GM19463 (cell line): ENCODE data around the gene CFD.
"Not testable (repeated sequence)": the region's sequence is repeated elsewhere in the genome, so short reads cannot be mapped to it uniquely, and the experiment has no call there.

Experiments used
- ATAC-seq: cut with Tn5 transposase; IDR thresholded peaks from one replicate; pipeline ENCODE4 v1.9.1; 2021; ENCODE audit warnings: mild to moderate bottlenecking, moderate library complexity; ENCODE audit not compliant: unreplicated experiment

Gene CFD

GRCh38 chr19:870963-871401 lies 11.5 kb downstream of the CFD start:
- ATAC-seq, result no peak

GRCh38 chr19:871446-872265 lies 12.2 kb downstream of the CFD start:
- ATAC-seq, result no peak

GRCh38 chr19:872266-872951 lies 12.9 kb downstream of the CFD start:
- no peak for ATAC-seq

- ATAC-seq, result no peak
Measured at GRCh38 chr19:873084-873483, 13.6 kb downstream of the CFD start.

- ATAC-seq, result no peak
Measured at GRCh38 chr19:873561-874041, 14.1 kb downstream of the CFD start.

- ATAC-seq, result no peak
Measured at GRCh38 chr19:875265-875879, 15.9 kb downstream of the CFD start.

GRCh38 chr19:876089-876488 lies 16.6 kb downstream of the CFD start:
- ATAC-seq, result no peak

GRCh38 chr19:876780-877314 lies 17.4 kb downstream of the CFD start:
- no peak for ATAC-seq

GRCh38 chr19:877992-878660 lies 18.7 kb downstream of the CFD start:
- ATAC-seq, result not testable (repeated sequence)

- not testable (repeated sequence) for ATAC-seq
Measured at GRCh38 chr19:878751-879561, 19.5 kb downstream of the CFD start.

- ATAC-seq, result no peak
Measured at GRCh38 chr19:879711-880438, 20.4 kb downstream of the CFD start.

- ATAC-seq, result no peak
Measured at GRCh38 chr19:881385-882071, 22.1 kb downstream of the CFD start.

GRCh38 chr19:882871-883497 lies 23.5 kb downstream of the CFD start:
- ATAC-seq, result no peak

GRCh38 chr19:883661-884211 lies 24.3 kb downstream of the CFD start:
- no peak for ATAC-seq

- no peak for ATAC-seq
Measured at GRCh38 chr19:884420-885211, 25.2 kb downstream of the CFD start.

GRCh38 chr19:885536-886224 lies 26.2 kb downstream of the CFD start:
- ATAC-seq, result no peak

GRCh38 chr19:887072-887471 lies 27.6 kb downstream of the CFD start:
- ATAC-seq, result no peak
